H1 (cell line): Measurements from ENCODE around the gene MCC. TPM values are rescaled to one million over a fixed set of nuclear protein-coding genes. Genes with fewer than 3 reads are reported as not detected.

Experiments
- CTCF ChIA-PET: fragments of 300-600 bp; sonication (Branson Sonifier 250); formaldehyde crosslinking; loops from one replicate; lab custom pipeline; 2021; ENCODE audit not compliant: partially characterized antibody; lab: Charles Lee
- POLR2A ChIA-PET: fragments of 300-600 bp; sonication (Branson Sonifier 250); formaldehyde crosslinking; loops from one replicate; lab custom pipeline; 2021; ENCODE audit warnings: inconsistent platforms; ENCODE audit not compliant: partially characterized antibody; lab: Charles Lee
- DNase-seq, 2 experiments: peaks; one replicate each; pipeline versions ENCODE4 v3.0.0 to v3.0.0-alpha.2; 2010 to 2022; ENCODE audit warnings: low spot score in 2 of 2, low read depth in 1 of 2, mixed read lengths in 1 of 2
- FAIRE-seq: peaks from 2 replicates; lab custom pipeline; 2011; peaks lifted over from hg19 to GRCh38; lab: Jason Lieb, UNC
- H2AFZ ChIP-seq: 2 replicates; pipeline ENCODE4 v1.8.1; 2012; ENCODE audit warnings: low read length, inconsistent platforms
- H2AK5ac ChIP-seq: 2 replicates; pipeline ENCODE4 v1.6.1; 2013; ENCODE audit warnings: low read depth, low read length
- H2BK120ac ChIP-seq: replicated peaks from 2 replicates; pipeline ENCODE3; 2013; ENCODE audit warnings: low read depth, low read length, inconsistent platforms
- H2BK12ac ChIP-seq: 2 replicates; pipeline ENCODE4 v1.6.1; 2013; ENCODE audit warnings: low read depth, low read length
- H2BK15ac ChIP-seq: 2 replicates; pipeline ENCODE4 v1.6.1; 2013; ENCODE audit warnings: low read length
- H2BK20ac ChIP-seq: 2 replicates; pipeline ENCODE4 v1.6.1; 2013; ENCODE audit warnings: low read length
- H2BK5ac ChIP-seq: 2 replicates; pipeline ENCODE4 v1.6.1; 2013; ENCODE audit warnings: low read depth, low read length
- H3K14ac ChIP-seq: 2 replicates; pipeline ENCODE4 v1.6.1; 2013; ENCODE audit warnings: inconsistent platforms; ENCODE audit not compliant: insufficient read length
- H3K18ac ChIP-seq: 2 replicates; pipeline ENCODE4 v1.6.1; 2013; ENCODE audit warnings: low read length; ENCODE audit errors: extremely low read depth
- H3K23ac ChIP-seq: 2 replicates; pipeline ENCODE4 v1.6.1; 2013; ENCODE audit warnings: inconsistent platforms; ENCODE audit not compliant: insufficient read length
- H3K23me2 ChIP-seq: 2 replicates; pipeline ENCODE4 v1.6.1; 2013; ENCODE audit warnings: low read depth, low read length
- H3K27ac ChIP-seq: 2 replicates; pipeline ENCODE4 v1.6.1; 2011; ENCODE audit warnings: low read depth, low read length, inconsistent platforms
- H3K27me3 ChIP-seq, 4 experiments: replicated peaks in 1 of 4; 1 replicate in 1 of 4; 2 replicates in 3 of 4; pipeline versions ENCODE4 v1.6.1 to v1.8.1; 2011 to 2013; ENCODE audit warnings: low read length in 3 of 4, mild to moderate bottlenecking in 3 of 4, inconsistent platforms in 2 of 4, mixed read lengths in 2 of 4, moderate library complexity in 1 of 4; ENCODE audit not compliant: control insufficient read depth in 3 of 4, insufficient read depth in 3 of 4; ENCODE audit errors: extremely low read depth in 1 of 4
- H3K36me3 ChIP-seq, 4 experiments: 2 replicates each; pipeline versions ENCODE4 v1.6.1 to v1.8.1; 2011 to 2013; ENCODE audit warnings: mild to moderate bottlenecking in 4 of 4, low read length in 3 of 4, moderate library complexity in 2 of 4, control low read depth in 1 of 4, inconsistent platforms in 1 of 4; ENCODE audit not compliant: insufficient read depth in 4 of 4, control insufficient read depth in 2 of 4
- H3K4ac ChIP-seq: replicated peaks from 2 replicates; pipeline ENCODE3; 2013; ENCODE audit warnings: low read length, low read depth, mixed read lengths, inconsistent platforms; ENCODE audit not compliant: insufficient read length
- H3K4me1 ChIP-seq, 4 experiments: replicated peaks in 1 of 4; 1 replicate in 1 of 4; 2 replicates in 3 of 4; pipeline versions ENCODE4 v1.6.1 to v1.8.1; 2011 to 2013; ENCODE audit warnings: low read length in 3 of 4, inconsistent platforms in 2 of 4, mixed read lengths in 1 of 4; ENCODE audit not compliant: insufficient read depth in 4 of 4, control insufficient read depth in 3 of 4
- H3K4me2 ChIP-seq, 2 experiments: 2 replicates each; pipeline versions ENCODE4 v1.6.1 to v1.8.1; 2011 to 2013; ENCODE audit warnings: low read depth in 2 of 2, low read length in 2 of 2, control low read depth in 1 of 2, inconsistent platforms in 1 of 2, mild to moderate bottlenecking in 1 of 2; ENCODE audit not compliant: insufficient read depth in 1 of 2
- H3K4me3 ChIP-seq, 4 experiments: fragments of 200-600, 300-600 bp in 1 of 4; sonication (generic), shearing (Covaris generic), sonication (Bioruptor Twin) in 1 of 4; 2 replicates each; pipeline versions ENCODE4 v1.5.1 to v1.8.1; 2011 to 2016; ENCODE audit warnings: low read length in 4 of 4, low read depth in 3 of 4, control low read depth in 2 of 4, inconsistent platforms in 2 of 4, mild to moderate bottlenecking in 2 of 4, mixed read lengths in 1 of 4, moderate library complexity in 1 of 4; ENCODE audit not compliant: insufficient read depth in 2 of 4; ENCODE audit errors: extremely low read depth in 1 of 4
- H3K56ac ChIP-seq: replicated peaks from 2 replicates; pipeline ENCODE3; 2013; ENCODE audit warnings: low read depth, mild to moderate bottlenecking, mixed read lengths, low read length, inconsistent platforms; ENCODE audit not compliant: insufficient read length
- H3K79me1 ChIP-seq: 2 replicates; pipeline ENCODE4 v1.6.1; 2013; ENCODE audit warnings: low read depth, low read length, control low read depth
- H3K79me2 ChIP-seq, 2 experiments: 2 replicates each; pipeline versions ENCODE4 v1.6.1 to v1.8.1; 2012 to 2013; ENCODE audit warnings: low read length in 2 of 2, mild to moderate bottlenecking in 2 of 2, inconsistent platforms in 1 of 2; ENCODE audit not compliant: insufficient read depth in 2 of 2, control insufficient read depth in 1 of 2
- H3K9ac ChIP-seq, 4 experiments: replicated peaks in 1 of 4; 1 replicate in 1 of 4; 2 replicates in 3 of 4; pipeline versions ENCODE4 v1.6.1 to v1.8.1; 2011 to 2013; ENCODE audit warnings: low read depth in 3 of 4, low read length in 3 of 4, control low read depth in 2 of 4, mild to moderate bottlenecking in 2 of 4, moderate library complexity in 2 of 4, inconsistent platforms in 1 of 4; ENCODE audit errors: extremely low read depth in 1 of 4
- H3K9me3 ChIP-seq, 2 experiments: 2 replicates each; pipeline versions ENCODE4 v1.6.1 to v1.8.1; 2012 to 2013; ENCODE audit warnings: mild to moderate bottlenecking in 2 of 2, moderate library complexity in 2 of 2, control low read depth in 1 of 2, inconsistent platforms in 1 of 2, low read depth in 1 of 2, low read length in 1 of 2, mixed read lengths in 1 of 2; ENCODE audit not compliant: insufficient read depth in 2 of 2
- H4K20me1 ChIP-seq, 2 experiments: replicated peaks in 1 of 2; 2 replicates each; pipeline versions ENCODE3 to v1.8.1; 2011 to 2013; ENCODE audit warnings: inconsistent platforms in 2 of 2, low read length in 2 of 2, mild to moderate bottlenecking in 1 of 2; ENCODE audit not compliant: insufficient read depth in 2 of 2, control insufficient read depth in 1 of 2
- H4K5ac ChIP-seq: 2 replicates; pipeline ENCODE4 v1.6.1; 2013; ENCODE audit warnings: low read length, low read depth, mixed read lengths, inconsistent platforms; ENCODE audit not compliant: insufficient read length
- H4K8ac ChIP-seq: 2 replicates; pipeline ENCODE4 v1.8.0; 2013; ENCODE audit warnings: mild to moderate bottlenecking, moderate library complexity, low read length, inconsistent platforms; ENCODE audit not compliant: insufficient read depth; ENCODE audit errors: extremely low read depth
- H4K91ac ChIP-seq: replicated peaks from 2 replicates; pipeline ENCODE3; 2013; ENCODE audit warnings: low read length, mixed read lengths, inconsistent platforms; ENCODE audit not compliant: insufficient read length
- CHD1 ChIP-seq: IDR thresholded peaks from 2 replicates; pipeline ENCODE4 v1.6.1; 2012; ENCODE audit warnings: low read depth, low read length, improper control_type of control experiment
- HDAC2 ChIP-seq, 2 experiments: fragments of 300-600 bp in 1 of 2; sonication (generic) in 1 of 2; IDR thresholded peaks; 2 replicates each; pipeline ENCODE4 v1.6.1; 2011 to 2012; ENCODE audit warnings: low read depth in 2 of 2, low read length in 2 of 2, mild to moderate bottlenecking in 2 of 2, moderate library complexity in 2 of 2, borderline replicate concordance in 1 of 2, inconsistent platforms in 1 of 2
- HDAC6 ChIP-seq: IDR thresholded peaks from one replicate; pipeline ENCODE4 v1.7.1; 2012; ENCODE audit warnings: low read depth, mild to moderate bottlenecking, inconsistent platforms, low read length, moderate library complexity
- KDM5A ChIP-seq: fragments of 200-600 bp; IDR thresholded peaks from 2 replicates; pipeline ENCODE4 v1.7.1; 2012; ENCODE audit warnings: mild to moderate bottlenecking, low read length, inconsistent platforms, mixed read lengths
- SP4 ChIP-seq: IDR thresholded peaks from 2 replicates; pipeline ENCODE4 v1.6.1; 2012; ENCODE audit warnings: low read length, inconsistent platforms
- SRF ChIP-seq: IDR thresholded peaks from 2 replicates; pipeline ENCODE4 v1.6.1; 2011; ENCODE audit warnings: mild to moderate bottlenecking, low read depth, low read length, moderate library complexity
- TBP ChIP-seq: IDR thresholded peaks from 2 replicates; pipeline ENCODE4 v1.6.1; 2011; ENCODE audit warnings: low read depth, low read length, improper control_type of control experiment
- WGBS, 2 experiments: shearing (Covaris generic) in 1 of 2; methylation state at CpG; one replicate each; pipeline versions ENCODE4 v1.1.6 to v1.1.7; 2013 to 2015; ENCODE audit warnings: low lambda C conversion rate in 2 of 2, mixed read lengths in 2 of 2, inconsistent platforms in 1 of 2, low coverage in 1 of 2, missing lambda C conversion rate in 1 of 2; ENCODE audit not compliant: insufficient replicate concordance in 2 of 2, insufficient coverage in 1 of 2, insufficient read length in 1 of 2; ENCODE audit errors: extremely low coverage in 1 of 2, missing lambda C conversion rate in 1 of 2; 5-methylcytosine and 5-hydroxymethylcytosine counted together
- polyA plus RNA-seq, 7 experiments: library from polyadenylated mRNA; depleted of rRNA in 3 of 7; stranded (reverse) in 5 of 7; unstranded in 2 of 7; fragments of >200 nt in 5 of 7; fragments of 200-250 nt in 2 of 7; gene quantifications; 1 replicate in 5 of 7; 2 replicates in 1 of 7; 4 replicates in 1 of 7; pipeline versions ENCODE4 v1.2.1 to v1.2.3, GENCODE V29; 2011 to 2013; ENCODE audit warnings: missing spikeins in 2 of 7, mixed read lengths in 2 of 7
- total RNA-seq: library from RNA; stranded (reverse); fragmentation: NEBNext Ultra II Directional; extraction: Animal tissue kit (Norgen Biotek cat#: 25700); gene quantifications from 2 replicates; pipeline ENCODE4 v1.2.1, GENCODE V29; 2021

MCC gene
- total and polyA plus RNA-seq, 2 of the 8 experiments (the other 6 are each of a cell fraction or from before 2014, with no cell fraction given), result 2.6 to 18.3 TPM

DNA sequence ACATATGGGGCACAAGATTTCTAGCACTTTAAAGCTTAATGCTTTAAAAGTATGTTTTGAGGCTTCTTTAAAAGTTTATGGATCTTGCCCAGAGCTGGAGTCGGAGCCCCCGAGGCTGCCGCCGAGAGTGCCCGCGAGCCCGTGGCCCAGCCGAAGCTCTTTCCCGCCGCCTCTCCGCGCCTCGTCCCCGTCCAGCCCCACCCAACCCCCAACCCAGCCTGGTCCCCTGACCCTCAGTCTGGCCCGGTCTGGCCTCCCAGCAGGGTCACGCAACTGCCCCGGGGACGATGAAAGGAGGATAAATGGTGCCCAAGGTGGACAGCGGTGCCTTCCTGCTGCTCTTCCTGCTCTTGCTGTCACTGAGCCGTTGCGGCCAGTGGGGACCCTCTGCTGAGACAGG, 55.2 kb downstream of the MCC start:
- Histone ChIP-seq H3K23me2 (no peaks in the 10 kb centered on the region; the same call in 1 of the 2 replicates), H4K20me1 (no peaks in the 10 kb centered on the region), H4K5ac (no peak overlapping the region), H3K36me3 (no peaks in the 10 kb centered on the region), H3K27ac (no peak overlapping the region), H2AFZ (no peak overlapping the region), H3K4me3 (no peak overlapping the region), H2AK5ac (no peak overlapping the region), H2BK15ac (no peak overlapping the region), H2BK120ac (no peak overlapping the region), H3K79me1 (no peaks in the 10 kb centered on the region), H3K14ac (no peak overlapping the region), H4K91ac (no peak overlapping the region), H3K4me2 (no peak overlapping the region), H4K8ac (no peak overlapping the region), H3K56ac (no peak overlapping the region), H2BK20ac (no peak overlapping the region), H3K79me2 (no peaks in the 10 kb centered on the region), H3K18ac (no peak overlapping the region), H3K27me3 (no peaks in the 10 kb centered on the region), H3K4me1 (no peaks in the 10 kb centered on the region), H3K4ac (no peak overlapping the region), H3K9me3 (peaks cover 0 to 10% of the 10 kb centered on the region in 2 experiments; a peak in 1 of 4 replicates), H2BK12ac (no peak overlapping the region), H3K23ac (no peak overlapping the region), H2BK5ac (no peak overlapping the region), H3K9ac (no peak overlapping the region)
- CTCF ChIA-PET, result interaction anchor here (1.5 kb wide), 1 partner anchor 54 kb away, joined by 3 read pairs; no protein-coding TSS in a partner anchor
- WGBS, 2 experiments, result 98% methylated on average over 12 of the region's 21 CpGs; no CpG with 5 or more reads in 1 of the 2 experiments
- POLR2A ChIA-PET, result interaction anchor here (1.1 kb wide), 1 partner anchor 25 kb away, joined by 3 read pairs; no protein-coding TSS in a partner anchor
- FAIRE-seq, result no peak
- DNase-seq, result no peak
- TF ChIP-seq SP4 (no peak), TBP (no peak), KDM5A (no peak), SRF (no peak), CHD1 (no peak), HDAC6 (no peak), HDAC2 (IDR thresholded peaks at IDR 0.05; ENCODE audit: borderline replicate concordance in 1 of 2, low read depth in 2 of 2, low read length in 2 of 2) (no peak)
